Gastrocnemius medialis (tissue), 4 donors: ENCODE results near the gene AAK1.
"Not testable (repeated sequence)": the region's sequence is repeated elsewhere in the genome, so short reads cannot be mapped to it uniquely, and the experiment has no call there.

Experiments used
- CTCF ChIP-seq, 5 experiments: fragments of 450-650 bp in 3 of 5; fragments of 200-600 bp in 2 of 5; sonication (generic) in 2 of 5; IDR thresholded peaks in 4 of 5; conservative IDR thresholded peaks in 1 of 5; 1 replicate in 4 of 5; 2 replicates in 1 of 5; pipeline ENCODE4 v1.5.1; 2016 to 2019; ENCODE audit warnings: antibody characterized with exemption in 5 of 5, mild to moderate bottlenecking in 3 of 5, moderate library complexity in 3 of 5
- POLR2A ChIP-seq, 2 donors: fragments of 450-650 bp; IDR thresholded peaks; one replicate each; pipeline ENCODE4 v1.6.1; 2017; ENCODE audit warnings: antibody characterized with exemption in 2 of 2, mild to moderate bottlenecking in 2 of 2, moderate library complexity in 2 of 2

- not testable (repeated sequence) for TF ChIP-seq CTCF (IDR thresholded peaks at IDR 0.05 in 4 of 5, conservative IDR thresholded peaks at IDR 0.05 in 1 of 5); POLR2A (IDR thresholded peaks at IDR 0.05)
Measured at GRCh38 chr2:69419111-69419510, 224.4 kb downstream of the AAK1 start.
